ENCODE data around the gene CCL26. TPM values are rescaled to one million over a fixed set of nuclear protein-coding genes. Genes with fewer than 3 reads are reported as not detected.
"Not testable (repeated sequence)": the region's sequence is repeated elsewhere in the genome, so short reads cannot be mapped to it uniquely, and the experiment has no call there.

The CCL26 gene
- total RNA-seq, 2 experiments from 2014 or later, result not detected

- Histone ChIP-seq H3K79me2 (ENCODE audit: insufficient read depth, low read depth, low read length) (no peaks in the 10 kb centered on the region), H3K9me2 (ENCODE audit: insufficient read depth, low read length) (no peaks in the 10 kb centered on the region), H2AFZ (ENCODE audit: low read length) (no peak overlapping the region), H3K4me3 (ENCODE audit: low read depth, low read length, poor library complexity, severe bottlenecking) (no peak overlapping the region), H4K20me1 (ENCODE audit: insufficient read depth, low read length) (no peaks in the 10 kb centered on the region), H3K4me1 (ENCODE audit: insufficient read depth, low read length, poor library complexity, severe bottlenecking) (peaks cover 5% of the 10 kb centered on the region), H3K27ac (ENCODE audit: low read depth, low read length, poor library complexity, severe bottlenecking) (no peak overlapping the region), H3K4me2 (ENCODE audit: low read length) (no peak overlapping the region), H3K9me3 (ENCODE audit: low read length) (no peaks in the 10 kb centered on the region), H3K36me3 (ENCODE audit: insufficient read depth, low read length) (no peaks in the 10 kb centered on the region)
- no peak for DNase-seq (ENCODE audit: low spot score)
- no peak for TF ChIP-seq CTCF (conservative IDR thresholded peaks at IDR 0.05; ENCODE audit: low read length)
- no peak for TF ChIP-seq EZH2phosphoT487 (IDR thresholded peaks at IDR 0.05; ENCODE audit: borderline replicate concordance, low read depth, low read length)
- CTCF ChIA-PET (ENCODE audit: unreplicated experiment), result no interaction called here
- POLR2A ChIA-PET, result interaction anchor here (0.6 kb wide), 1 partner anchor 17 kb away, joined by 3 read pairs; no protein-coding TSS in a partner anchor
- intact Hi-C loops (cut with micrococcal nuclease; ENCODE audit: unreplicated experiment), result no loop called here
- no TSS peak for BruUV-seq (replicated peaks)
Observed at GRCh38 chr7:75793676-75794075, 21.7 kb upstream of the CCL26 start.

GRCh38 chr7:75792567-75792966 lies 20.6 kb upstream of the CCL26 start:
- H3K27ac ChIP-seq (ENCODE audit: low read depth, low read length, poor library complexity, severe bottlenecking); H3K9me3 ChIP-seq (ENCODE audit: low read length); POLR2A ChIA-PET; H3K9me2 ChIP-seq (ENCODE audit: insufficient read depth, low read length); BruUV-seq (replicated peaks); DNase-seq (ENCODE audit: low spot score); CTCF ChIA-PET (ENCODE audit: unreplicated experiment); H2AFZ ChIP-seq (ENCODE audit: low read length); H3K4me2 ChIP-seq (ENCODE audit: low read length); H4K20me1 ChIP-seq (ENCODE audit: insufficient read depth, low read length); H3K79me2 ChIP-seq (ENCODE audit: insufficient read depth, low read depth, low read length); H3K4me3 ChIP-seq (ENCODE audit: low read depth, low read length, poor library complexity, severe bottlenecking); intact Hi-C loops (cut with micrococcal nuclease; ENCODE audit: unreplicated experiment); H3K36me3 ChIP-seq (ENCODE audit: insufficient read depth, low read length); H3K4me1 ChIP-seq (ENCODE audit: insufficient read depth, low read length, poor library complexity, severe bottlenecking): not testable (repeated sequence)

- TF ChIP-seq EZH2phosphoT487 (IDR thresholded peaks at IDR 0.05; ENCODE audit: borderline replicate concordance, low read depth, low read length) (no peak), CTCF (conservative IDR thresholded peaks at IDR 0.05; ENCODE audit: low read length) (no peak)
- POLR2A ChIA-PET, result no interaction called here
- no peak overlapping the region for H3K27ac ChIP-seq (ENCODE audit: low read depth, low read length, poor library complexity, severe bottlenecking)
- no TSS peak for BruUV-seq (replicated peaks)
- H3K9me2 ChIP-seq (ENCODE audit: insufficient read depth, low read length), result no peaks in the 10 kb centered on the region
- intact Hi-C loops (cut with micrococcal nuclease; ENCODE audit: unreplicated experiment), result no loop called here
- H3K9me3 ChIP-seq (ENCODE audit: low read length), result no peaks in the 10 kb centered on the region
- CTCF ChIA-PET (ENCODE audit: unreplicated experiment), result no interaction called here
- no peak overlapping the region for H3K4me3 ChIP-seq (ENCODE audit: low read depth, low read length, poor library complexity, severe bottlenecking)
- H2AFZ ChIP-seq (ENCODE audit: low read length), result no peak overlapping the region
- no peaks in the 10 kb centered on the region for H3K4me1 ChIP-seq (ENCODE audit: insufficient read depth, low read length, poor library complexity, severe bottlenecking)
- no peaks in the 10 kb centered on the region for H4K20me1 ChIP-seq (ENCODE audit: insufficient read depth, low read length)
- H3K36me3 ChIP-seq (ENCODE audit: insufficient read depth, low read length), result no peaks in the 10 kb centered on the region
- H3K4me2 ChIP-seq (ENCODE audit: low read length), result no peak overlapping the region
- no peak for DNase-seq (ENCODE audit: low spot score)
- no peaks in the 10 kb centered on the region for H3K79me2 ChIP-seq (ENCODE audit: insufficient read depth, low read depth, low read length)
Observed at GRCh38 chr7:75789361-75789924, 17.4 kb upstream of the CCL26 start.

- H3K4me2 ChIP-seq (ENCODE audit: low read length); H3K4me3 ChIP-seq (ENCODE audit: low read depth, low read length, poor library complexity, severe bottlenecking); H4K20me1 ChIP-seq (ENCODE audit: insufficient read depth, low read length); H3K79me2 ChIP-seq (ENCODE audit: insufficient read depth, low read depth, low read length); intact Hi-C loops (cut with micrococcal nuclease; ENCODE audit: unreplicated experiment); H3K9me3 ChIP-seq (ENCODE audit: low read length); H3K4me1 ChIP-seq (ENCODE audit: insufficient read depth, low read length, poor library complexity, severe bottlenecking); DNase-seq (ENCODE audit: low spot score); H3K36me3 ChIP-seq (ENCODE audit: insufficient read depth, low read length); CTCF ChIA-PET (ENCODE audit: unreplicated experiment); BruUV-seq (replicated peaks); H2AFZ ChIP-seq (ENCODE audit: low read length); H3K27ac ChIP-seq (ENCODE audit: low read depth, low read length, poor library complexity, severe bottlenecking); H3K9me2 ChIP-seq (ENCODE audit: insufficient read depth, low read length): not testable (repeated sequence)
- POLR2A ChIA-PET, result interaction anchor here (0.7 kb wide), 1 partner anchor 102 kb away, joined by 4 read pairs; no protein-coding TSS in a partner anchor
Observed at GRCh38 chr7:75788154-75788847, 16.3 kb upstream of the CCL26 start.

- H3K79me2 ChIP-seq (ENCODE audit: insufficient read depth, low read depth, low read length); intact Hi-C loops (cut with micrococcal nuclease; ENCODE audit: unreplicated experiment); H3K9me2 ChIP-seq (ENCODE audit: insufficient read depth, low read length); H3K4me2 ChIP-seq (ENCODE audit: low read length); DNase-seq (ENCODE audit: low spot score); H3K4me3 ChIP-seq (ENCODE audit: low read depth, low read length, poor library complexity, severe bottlenecking); BruUV-seq (replicated peaks); H4K20me1 ChIP-seq (ENCODE audit: insufficient read depth, low read length); H3K9me3 ChIP-seq (ENCODE audit: low read length); H3K36me3 ChIP-seq (ENCODE audit: insufficient read depth, low read length); H3K4me1 ChIP-seq (ENCODE audit: insufficient read depth, low read length, poor library complexity, severe bottlenecking); H3K27ac ChIP-seq (ENCODE audit: low read depth, low read length, poor library complexity, severe bottlenecking); H2AFZ ChIP-seq (ENCODE audit: low read length): not testable (repeated sequence)
- ChIA-PET CTCF (ENCODE audit: unreplicated experiment) (interaction anchor here (0.7 kb wide), 1 partner anchor 30 kb away, joined by 3 read pairs; no protein-coding TSS in a partner anchor), POLR2A (interaction anchor here (0.9 kb wide), 1 partner anchor 470 kb away, joined by 8 read pairs; no protein-coding TSS in a partner anchor)
Observed at GRCh38 chr7:75783058-75783457, 11.0 kb upstream of the CCL26 start.
